ENCODE data around the gene ESR1. TPM values are rescaled to one million over a fixed set of nuclear protein-coding genes. Genes with fewer than 3 reads are reported as not detected.

Gene ESR1
- 0.75 TPM for total RNA-seq
- long read RNA-seq, partial matches to known transcripts, result 0 of 2 reads
- long read RNA-seq, other reads (novel, unspliced or antisense), result 2 of 2 reads

- no peak for DNase-seq (ENCODE audit: low spot score)
- intact Hi-C loops (cut with DNase I), result no loop called here
Observed at GRCh38 chr6:151807513-151808370, at the start of gene ESR1. Gene ESR1, plus strand, starts transcription at chr6:151807682. Its CDS starts 231 bp downstream, at chr6:151807913.

- DNase-seq (ENCODE audit: low spot score), result no peak
- intact Hi-C loops (cut with DNase I), result loop anchor here (5.0 kb wide), 1 partner anchor 507 kb away; no protein-coding TSS in a partner anchor
Observed at GRCh38 chr6:151760486-151760885, 47.0 kb upstream of the ESR1 start.

- no peak for DNase-seq (ENCODE audit: low spot score)
- intact Hi-C loops (cut with DNase I), result loop anchor here (5.0 kb wide), 1 partner anchor 505 kb away; no protein-coding TSS in a partner anchor
Observed at GRCh38 chr6:151761851-151762250, 45.6 kb upstream of the ESR1 start.

GRCh38 chr6:151762817-151763216 lies 44.7 kb upstream of the ESR1 start:
- intact Hi-C loops (cut with DNase I), result loop anchor here (5.0 kb wide), 1 partner anchor 504 kb away; no protein-coding TSS in a partner anchor
- DNase-seq (ENCODE audit: low spot score), result no peak

GRCh38 chr6:151763303-151763702 lies 44.2 kb upstream of the ESR1 start:
- intact Hi-C loops (cut with DNase I), result loop anchor here (5.0 kb wide), 1 partner anchor 504 kb away; no protein-coding TSS in a partner anchor
- DNase-seq (ENCODE audit: low spot score), result no peak

- DNase-seq (ENCODE audit: low spot score), result peak; percentile 93
- intact Hi-C loops (cut with DNase I), result loop anchor here (5.0 kb wide), 1 partner anchor 503 kb away; no protein-coding TSS in a partner anchor
Observed at GRCh38 chr6:151763938-151764680, 43.4 kb upstream of the ESR1 start.

- intact Hi-C loops (cut with DNase I), result no loop called here
- no peak for DNase-seq (ENCODE audit: low spot score)
Observed at GRCh38 chr6:151765444-151765886, 42.0 kb upstream of the ESR1 start.

- intact Hi-C loops (cut with DNase I), result no loop called here
- no peak for DNase-seq (ENCODE audit: low spot score)
Observed at GRCh38 chr6:151772446-151772845, 35.0 kb upstream of the ESR1 start.

- intact Hi-C loops (cut with DNase I), result no loop called here
- no peak for DNase-seq (ENCODE audit: low spot score)
Observed at GRCh38 chr6:151773382-151773781, 34.1 kb upstream of the ESR1 start.

- no peak for DNase-seq (ENCODE audit: low spot score)
- intact Hi-C loops (cut with DNase I), result no loop called here
Observed at GRCh38 chr6:151782560-151782959, 24.9 kb upstream of the ESR1 start.

GRCh38 chr6:151783692-151784091 lies 23.8 kb upstream of the ESR1 start:
- intact Hi-C loops (cut with DNase I), result no loop called here
- no peak for DNase-seq (ENCODE audit: low spot score)

GRCh38 chr6:151784441-151785214 lies 22.9 kb upstream of the ESR1 start:
- DNase-seq (ENCODE audit: low spot score), result no peak
- intact Hi-C loops (cut with DNase I), result no loop called here

GRCh38 chr6:151796842-151797530 lies 10.5 kb upstream of the ESR1 start:
- no peak for DNase-seq (ENCODE audit: low spot score)
- intact Hi-C loops (cut with DNase I), result no loop called here

- DNase-seq (ENCODE audit: low spot score), result no peak
- intact Hi-C loops (cut with DNase I), result no loop called here
Observed at GRCh38 chr6:151803743-151804142, 3.7 kb upstream of the ESR1 start.

GRCh38 chr6:151804585-151805285 lies 2.7 kb upstream of the ESR1 start:
- intact Hi-C loops (cut with DNase I), result no loop called here
- DNase-seq (ENCODE audit: low spot score), result no peak

- DNase-seq (ENCODE audit: low spot score), result no peak
- intact Hi-C loops (cut with DNase I), result no loop called here
Observed at GRCh38 chr6:151805286-151805840, 2.1 kb upstream of the ESR1 start.

- DNase-seq (ENCODE audit: low spot score), result no peak
- intact Hi-C loops (cut with DNase I), result no loop called here
Observed at GRCh38 chr6:151806757-151807512, 547 bp upstream of the ESR1 start.
